ENCODE measurements around the gene NQO2.
"Not testable (repeated sequence)": the region's sequence is repeated elsewhere in the genome, so short reads cannot be mapped to it uniquely, and the experiment has no call there.

Gene NQO2

GRCh38 chr6:3057063-3057770, 57.5 kb downstream of the NQO2 start:
- H3K4me1 ChIP-seq (ENCODE audit: control insufficient read depth, insufficient read depth, low read length), result peaks cover 8% of the 10 kb centered on the region

GRCh38 chr6:3058957-3059356, 59.3 kb downstream of the NQO2 start:
- no peaks in the 10 kb centered on the region for H3K27me3 ChIP-seq (ENCODE audit: control insufficient read depth, insufficient read depth, low read length)
- H3K4me1 ChIP-seq (ENCODE audit: control insufficient read depth, insufficient read depth, low read length), result peaks cover 8% of the 10 kb centered on the region
- H3K9ac ChIP-seq (ENCODE audit: low read depth, low read length), result no peak overlapping the region
- no peaks in the 10 kb centered on the region for H3K36me3 ChIP-seq (ENCODE audit: control insufficient read depth, insufficient read depth, low read length)
- H3K9me3 ChIP-seq (ENCODE audit: control insufficient read depth, insufficient read depth, low read length), result no peaks in the 10 kb centered on the region
- H3K4me3 ChIP-seq (ENCODE audit: low read depth, low read length), result no peak overlapping the region

More at GRCh38 chr6:3057063-3057770, 57.5 kb downstream of the NQO2 start:
- Histone ChIP-seq H3K4me3 (ENCODE audit: low read depth, low read length) (no peak overlapping the region), H3K9me3 (ENCODE audit: control insufficient read depth, insufficient read depth, low read length) (no peaks in the 10 kb centered on the region), H3K27me3 (ENCODE audit: control insufficient read depth, insufficient read depth, low read length) (no peaks in the 10 kb centered on the region), H3K9ac (ENCODE audit: low read depth, low read length) (no peak overlapping the region), H3K36me3 (ENCODE audit: control insufficient read depth, insufficient read depth, low read length) (no peaks in the 10 kb centered on the region)

- H3K4me1 ChIP-seq (ENCODE audit: control insufficient read depth, insufficient read depth, low read length); H3K4me3 ChIP-seq (ENCODE audit: low read depth, low read length): not testable (repeated sequence)
These were observed 60.4 kb downstream of the NQO2 start for GRCh38 chr6:3060092-3060491.

GRCh38 chr6:3061501-3061941, 61.8 kb downstream of the NQO2 start:
- Histone ChIP-seq H3K36me3 (ENCODE audit: control insufficient read depth, insufficient read depth, low read length) (no peaks in the 10 kb centered on the region), H3K9me3 (ENCODE audit: control insufficient read depth, insufficient read depth, low read length) (no peaks in the 10 kb centered on the region), H3K27me3 (ENCODE audit: control insufficient read depth, insufficient read depth, low read length) (no peaks in the 10 kb centered on the region), H3K9ac (ENCODE audit: low read depth, low read length) (no peak overlapping the region), H3K4me1 (ENCODE audit: control insufficient read depth, insufficient read depth, low read length) (no peaks in the 10 kb centered on the region), H3K4me3 (ENCODE audit: low read depth, low read length) (no peak overlapping the region)

More at GRCh38 chr6:3060092-3060491, 60.4 kb downstream of the NQO2 start:
- H3K9me3 ChIP-seq (ENCODE audit: control insufficient read depth, insufficient read depth, low read length); H3K27me3 ChIP-seq (ENCODE audit: control insufficient read depth, insufficient read depth, low read length); H3K9ac ChIP-seq (ENCODE audit: low read depth, low read length); H3K36me3 ChIP-seq (ENCODE audit: control insufficient read depth, insufficient read depth, low read length): not testable (repeated sequence)

- not testable (repeated sequence) for H3K9ac ChIP-seq (ENCODE audit: low read depth, low read length); H3K9me3 ChIP-seq (ENCODE audit: control insufficient read depth, insufficient read depth, low read length); H3K4me1 ChIP-seq (ENCODE audit: control insufficient read depth, insufficient read depth, low read length); H3K36me3 ChIP-seq (ENCODE audit: control insufficient read depth, insufficient read depth, low read length); H3K27me3 ChIP-seq (ENCODE audit: control insufficient read depth, insufficient read depth, low read length)
- peak overlapping the region; percentile 82 for H3K4me3 ChIP-seq (ENCODE audit: low read depth, low read length)
These were observed 63.6 kb downstream of the NQO2 start for GRCh38 chr6:3063340-3063732.

GRCh38 chr6:3063733-3064700, 64.3 kb downstream of the NQO2 start:
- Histone ChIP-seq H3K9me3 (ENCODE audit: control insufficient read depth, insufficient read depth, low read length) (no peaks in the 10 kb centered on the region), H3K9ac (ENCODE audit: low read depth, low read length) (peak overlapping the region; percentile 61), H3K36me3 (ENCODE audit: control insufficient read depth, insufficient read depth, low read length) (no peaks in the 10 kb centered on the region), H3K27me3 (ENCODE audit: control insufficient read depth, insufficient read depth, low read length) (no peaks in the 10 kb centered on the region), H3K4me3 (ENCODE audit: low read depth, low read length) (peak overlapping the region; percentile 82), H3K4me1 (ENCODE audit: control insufficient read depth, insufficient read depth, low read length) (no peaks in the 10 kb centered on the region)

- Histone ChIP-seq H3K9me3 (ENCODE audit: control insufficient read depth, insufficient read depth, low read length) (no peaks in the 10 kb centered on the region), H3K27me3 (ENCODE audit: control insufficient read depth, insufficient read depth, low read length) (no peaks in the 10 kb centered on the region), H3K4me3 (ENCODE audit: low read depth, low read length) (peak within 1 kb of the TSS; percentile 78), H3K36me3 (ENCODE audit: control insufficient read depth, insufficient read depth, low read length) (no peaks in the 10 kb centered on the region), H3K4me1 (ENCODE audit: control insufficient read depth, insufficient read depth, low read length) (no peaks in the 10 kb centered on the region), H3K9ac (ENCODE audit: low read depth, low read length) (peak within 1 kb of the TSS; percentile 73)
These were observed 68.9 kb downstream of the NQO2 start, which contains the start of gene RIPK1 for GRCh38 chr6:3068329-3069214. RIPK1 (plus strand) TSS chr6:3068494; CDS start chr6:3076824, 8,330 bp downstream.

Measured in iPS-15b (cell line).